Trophoblast cell (in vitro differentiated cells and primary cell): ENCODE measurements around the gene PDCD1LG2.

Experiments used
- DNase-seq, 2 donors: peaks; one replicate each; pipeline ENCODE4 v3.0.0-alpha.2; 2016
- H2AFZ ChIP-seq: 2 replicates; pipeline ENCODE4 v1.6.1; 2013; ENCODE audit warnings: low read length, moderate library complexity, mild to moderate bottlenecking; ENCODE audit not compliant: insufficient read depth, poor library complexity
- H2AK5ac ChIP-seq: 2 replicates; pipeline ENCODE4 v1.6.1; 2013; ENCODE audit warnings: mild to moderate bottlenecking, low read length
- H2BK120ac ChIP-seq: 2 replicates; pipeline ENCODE4 v1.6.1; 2013; ENCODE audit warnings: low read length, mild to moderate bottlenecking, moderate library complexity; ENCODE audit not compliant: insufficient read depth, poor library complexity
- H2BK12ac ChIP-seq: 2 replicates; pipeline ENCODE4 v1.6.1; 2013; ENCODE audit warnings: mild to moderate bottlenecking, low read length, moderate library complexity
- H2BK5ac ChIP-seq: 2 replicates; pipeline ENCODE4 v1.6.1; 2013; ENCODE audit warnings: low read length, low read depth, moderate library complexity, mild to moderate bottlenecking; ENCODE audit not compliant: poor library complexity
- H3K14ac ChIP-seq: 2 replicates; pipeline ENCODE4 v1.6.1; 2013; ENCODE audit warnings: mild to moderate bottlenecking, low read length
- H3K18ac ChIP-seq: 2 replicates; pipeline ENCODE4 v1.6.1; 2013; ENCODE audit warnings: mild to moderate bottlenecking, low read length
- H3K23ac ChIP-seq: 2 replicates; pipeline ENCODE4 v1.6.1; 2013; ENCODE audit warnings: low read length
- H3K27ac ChIP-seq: 2 replicates; pipeline ENCODE4 v1.5.1; 2013; ENCODE audit warnings: low read depth, mild to moderate bottlenecking, inconsistent platforms, low read length, moderate library complexity
- H3K27me3 ChIP-seq: 2 replicates; pipeline ENCODE4 v1.6.1; 2013; ENCODE audit warnings: inconsistent platforms, mild to moderate bottlenecking, low read length, moderate library complexity; ENCODE audit not compliant: insufficient read depth
- H3K36me3 ChIP-seq, 2 experiments: 1 replicate in 1 of 2; 2 replicates in 1 of 2; pipeline ENCODE4 v1.6.1; 2013; ENCODE audit warnings: low read length in 2 of 2, mild to moderate bottlenecking in 2 of 2, moderate library complexity in 1 of 2; ENCODE audit not compliant: insufficient read depth in 2 of 2, control insufficient read depth in 1 of 2
- H3K4ac ChIP-seq: 2 replicates; pipeline ENCODE4 v1.6.1; 2013; ENCODE audit warnings: low read depth, mild to moderate bottlenecking, low read length, moderate library complexity
- H3K4me1 ChIP-seq, 2 experiments: 1 replicate in 1 of 2; 2 replicates in 1 of 2; pipeline ENCODE4 v1.6.1; 2013; ENCODE audit warnings: low read length in 2 of 2, mild to moderate bottlenecking in 2 of 2, moderate library complexity in 1 of 2; ENCODE audit not compliant: insufficient read depth in 2 of 2, control insufficient read depth in 1 of 2
- H3K4me2 ChIP-seq: 2 replicates; pipeline ENCODE4 v1.6.1; 2013; ENCODE audit warnings: inconsistent platforms, mild to moderate bottlenecking, low read length, moderate library complexity
- H3K4me3 ChIP-seq: 2 replicates; pipeline ENCODE4 v1.5.1; 2013; ENCODE audit warnings: mild to moderate bottlenecking, low read depth, low read length, inconsistent platforms
- H3K79me1 ChIP-seq: one replicate; pipeline ENCODE4 v1.6.1; 2013; ENCODE audit warnings: low read length
- H3K79me2 ChIP-seq: 2 replicates; pipeline ENCODE4 v1.6.1; 2013; ENCODE audit warnings: low read length, mild to moderate bottlenecking; ENCODE audit not compliant: control insufficient read depth, insufficient read depth, poor library complexity
- H3K9ac ChIP-seq: 2 replicates; pipeline ENCODE4 v1.6.1; 2013; ENCODE audit warnings: mild to moderate bottlenecking, low read length
- H3K9me3 ChIP-seq: 2 replicates; pipeline ENCODE4 v1.6.1; 2013; ENCODE audit warnings: low read depth, mild to moderate bottlenecking, control low read depth, inconsistent platforms, low read length; ENCODE audit not compliant: insufficient read depth
- H4K12ac ChIP-seq: 2 replicates; pipeline ENCODE4 v1.6.1; 2013; ENCODE audit warnings: low read depth, mild to moderate bottlenecking, low read length, moderate library complexity
- H4K8ac ChIP-seq: 2 replicates; pipeline ENCODE4 v1.6.1; 2013; ENCODE audit warnings: low read depth, mild to moderate bottlenecking, low read length, moderate library complexity
- H4K91ac ChIP-seq: one replicate; pipeline ENCODE4 v1.6.1; 2013; ENCODE audit warnings: low read depth, mild to moderate bottlenecking, low read length, moderate library complexity
- WGBS: extraction: QIAGEN DNeasy Blood & Tissue Kit; methylation state at CpG from one replicate; pipeline ENCODE4 v1.1.7; 2013; ENCODE audit warnings: missing lambda C conversion rate; ENCODE audit not compliant: insufficient read length, insufficient coverage; ENCODE audit errors: extremely low coverage; 5-methylcytosine and 5-hydroxymethylcytosine counted together

The PDCD1LG2 gene

DNA sequence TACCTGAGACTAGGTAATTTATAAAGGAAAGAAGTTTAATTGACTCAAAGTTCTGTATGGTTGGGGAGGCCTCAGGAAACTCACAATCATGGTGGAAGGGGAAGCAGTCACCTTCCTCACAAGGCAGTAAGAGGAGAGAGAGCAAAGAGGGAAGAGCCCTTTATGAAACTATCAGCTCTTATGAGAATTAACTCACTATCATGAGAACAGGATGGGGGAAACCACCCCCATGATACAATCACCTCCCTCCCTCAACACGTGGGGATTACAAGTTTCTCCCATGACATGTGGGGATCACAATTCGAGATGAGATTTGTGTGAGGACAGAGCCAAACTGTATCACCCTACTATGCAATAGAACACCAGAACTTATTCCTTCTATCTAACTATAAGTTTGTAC, 32.1 kb upstream of the PDCD1LG2 start:
- Histone ChIP-seq H3K4ac (no peak overlapping the region), H2BK120ac (no peak overlapping the region), H3K79me2 (no peaks in the 10 kb centered on the region), H3K27ac (no peak overlapping the region), H2AFZ (no peak overlapping the region), H3K27me3 (no peaks in the 10 kb centered on the region), H3K9ac (no peak overlapping the region), H3K4me3 (no peak overlapping the region), H3K36me3 (no peaks in the 10 kb centered on the region), H4K91ac (no peak overlapping the region), H3K4me2 (no peak overlapping the region), H3K79me1 (no peaks in the 10 kb centered on the region), H3K9me3 (peaks cover 4% of the 10 kb centered on the region), H4K12ac (no peak overlapping the region), H2BK12ac (no peak overlapping the region), H3K14ac (no peak overlapping the region), H4K8ac (no peak overlapping the region), H2AK5ac (no peak overlapping the region), H3K23ac (no peak overlapping the region), H2BK5ac (no peak overlapping the region), H3K4me1 (no peaks in the 10 kb centered on the region), H3K18ac (no peak overlapping the region)
- no CpG with 5 or more reads among the region's 2 CpGs for WGBS
- DNase-seq, result no peak

GRCh38 chr9:5479994-5480694, 30.2 kb upstream of the PDCD1LG2 start:
- no peak for DNase-seq
- Histone ChIP-seq H3K27ac (no peak overlapping the region), H3K14ac (no peak overlapping the region), H3K4me3 (no peak overlapping the region), H4K8ac (no peak overlapping the region), H2BK120ac (no peak overlapping the region), H2BK12ac (no peak overlapping the region), H3K4me2 (no peak overlapping the region), H3K9ac (no peak overlapping the region), H2AFZ (no peak overlapping the region), H2BK5ac (no peak overlapping the region), H3K79me1 (no peaks in the 10 kb centered on the region), H3K23ac (no peak overlapping the region), H3K4ac (no peak overlapping the region), H3K9me3 (peaks cover 4% of the 10 kb centered on the region), H2AK5ac (no peak overlapping the region), H4K91ac (no peak overlapping the region), H4K12ac (no peak overlapping the region), H3K4me1 (no peaks in the 10 kb centered on the region), H3K27me3 (no peaks in the 10 kb centered on the region), H3K79me2 (no peaks in the 10 kb centered on the region), H3K18ac (no peak overlapping the region), H3K36me3 (no peaks in the 10 kb centered on the region)
- no CpG with 5 or more reads among the region's 3 CpGs for WGBS

- no peak overlapping the region for H2BK5ac ChIP-seq
- no peak overlapping the region for H2BK120ac ChIP-seq
- no peak overlapping the region for H3K9ac ChIP-seq
- H4K12ac ChIP-seq, result no peak overlapping the region
- WGBS, result no CpG with 5 or more reads among the region's 4 CpGs
- H3K27me3 ChIP-seq, result no peaks in the 10 kb centered on the region
- no peak for DNase-seq
- no peaks in the 10 kb centered on the region for H3K79me2 ChIP-seq
- no peak overlapping the region for H2AK5ac ChIP-seq
- H3K27ac ChIP-seq, result no peak overlapping the region
- no peaks in the 10 kb centered on the region for H3K4me1 ChIP-seq
- H3K9me3 ChIP-seq, result peaks cover 4% of the 10 kb centered on the region
- no peak overlapping the region for H3K23ac ChIP-seq
- H3K4me3 ChIP-seq, result no peak overlapping the region
- no peak overlapping the region for H3K18ac ChIP-seq
- no peak overlapping the region for H2BK12ac ChIP-seq
- H3K14ac ChIP-seq, result no peak overlapping the region
- no peak overlapping the region for H3K4me2 ChIP-seq
- no peaks in the 10 kb centered on the region for H3K79me1 ChIP-seq
- no peak overlapping the region for H4K8ac ChIP-seq
- H4K91ac ChIP-seq, result no peak overlapping the region
- H3K4ac ChIP-seq, result no peak overlapping the region
- H2AFZ ChIP-seq, result no peak overlapping the region
- no peaks in the 10 kb centered on the region for H3K36me3 ChIP-seq
Observed at GRCh38 chr9:5480919-5481318, 29.4 kb upstream of the PDCD1LG2 start.

DNA sequence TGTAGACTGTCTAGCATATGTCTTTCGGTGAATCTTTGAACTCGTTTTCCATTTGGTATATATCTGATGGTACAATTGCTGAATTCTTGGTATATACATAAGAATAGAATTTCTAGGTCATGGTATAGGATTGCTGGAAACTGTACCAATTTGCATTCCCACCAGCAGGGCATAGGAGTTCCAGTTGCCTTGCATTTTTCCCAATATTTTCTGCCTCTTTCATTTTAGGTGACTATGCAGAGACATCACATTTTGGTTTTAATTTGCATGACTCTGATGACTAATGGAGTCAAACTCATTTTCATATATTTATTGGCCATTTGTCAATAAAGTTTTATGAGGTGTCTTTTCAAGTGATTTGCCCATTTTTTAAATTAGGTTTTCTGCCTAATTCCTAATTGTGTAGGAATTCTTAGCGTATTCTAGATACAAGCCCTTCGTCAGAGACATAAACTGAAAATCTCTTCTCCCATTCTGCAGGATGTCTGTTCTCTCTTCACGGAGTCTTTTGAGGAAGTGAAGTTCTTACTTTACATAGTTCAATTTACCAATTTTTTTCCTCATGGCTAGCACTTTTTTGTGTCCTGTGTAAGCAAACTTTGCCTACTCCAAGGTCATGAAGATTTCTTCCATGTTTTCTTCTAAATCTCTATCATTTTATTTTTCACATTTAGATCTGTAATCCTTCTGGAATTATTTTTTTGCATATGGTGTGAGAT, 28.9 kb upstream of the PDCD1LG2 start:
- no peak overlapping the region for H3K9ac ChIP-seq
- no peaks in the 10 kb centered on the region for H3K79me1 ChIP-seq
- H2AK5ac ChIP-seq, result no peak overlapping the region
- H4K8ac ChIP-seq, result no peak overlapping the region
- H2AFZ ChIP-seq, result no peak overlapping the region
- H2BK120ac ChIP-seq, result no peak overlapping the region
- no peaks in the 10 kb centered on the region for H3K4me1 ChIP-seq
- H3K27ac ChIP-seq, result no peak overlapping the region
- H3K14ac ChIP-seq, result no peak overlapping the region
- H3K9me3 ChIP-seq, result peaks cover 4% of the 10 kb centered on the region
- H3K27me3 ChIP-seq, result no peaks in the 10 kb centered on the region
- no peaks in the 10 kb centered on the region for H3K79me2 ChIP-seq
- no peak overlapping the region for H3K23ac ChIP-seq
- no peak overlapping the region for H2BK12ac ChIP-seq
- no CpG with 5 or more reads among the region's 5 CpGs for WGBS
- no peaks in the 10 kb centered on the region for H3K36me3 ChIP-seq
- no peak overlapping the region for H3K4me2 ChIP-seq
- H3K4ac ChIP-seq, result no peak overlapping the region
- H2BK5ac ChIP-seq, result no peak overlapping the region
- no peak overlapping the region for H3K4me3 ChIP-seq
- DNase-seq, result peak in 1 of 2 donors; percentile 58
- no peak overlapping the region for H4K91ac ChIP-seq
- H3K18ac ChIP-seq, result no peak overlapping the region
- H4K12ac ChIP-seq, result no peak overlapping the region
